CD14-positive monocyte (primary cell): ENCODE data around the gene HIVEP3. TPM values are rescaled to one million over a fixed set of nuclear protein-coding genes. Genes with fewer than 3 reads are reported as not detected.

Experiments used
- DNase-seq, 3 donors: peaks; one replicate each; pipeline ENCODE4 v3.0.0-alpha.2; 2011 to 2022
- H2AFZ ChIP-seq: 2 replicates; pipeline ENCODE4 v1.6.0; 2012; ENCODE audit warnings: mild to moderate bottlenecking, low read depth, low read length, inconsistent platforms; ENCODE audit not compliant: insufficient read depth, poor library complexity, severe bottlenecking
- H3K27ac ChIP-seq, 2 donors: 1 replicate in 1 of 2; 2 replicates in 1 of 2; pipeline ENCODE4 v1.5.1; 2012 to 2013; ENCODE audit warnings: low read length in 2 of 2, control low read depth in 1 of 2, inconsistent platforms in 1 of 2, low read depth in 1 of 2, mild to moderate bottlenecking in 1 of 2
- H3K27me3 ChIP-seq, 2 donors: one replicate each; pipeline versions ENCODE4 v1.6.0 to v1.6.1; 2011 to 2013; ENCODE audit warnings: low read length in 2 of 2; ENCODE audit not compliant: control insufficient read depth in 2 of 2, insufficient read depth in 2 of 2
- H3K36me3 ChIP-seq, 2 donors: replicated peaks in 1 of 2; 1 replicate in 1 of 2; 2 replicates in 1 of 2; pipeline versions ENCODE4 v1.5.1 to v1.6.1; 2012 to 2013; ENCODE audit warnings: low read length in 2 of 2, control low read depth in 1 of 2, inconsistent platforms in 1 of 2, mild to moderate bottlenecking in 1 of 2; ENCODE audit not compliant: insufficient read depth in 2 of 2, control insufficient read depth in 1 of 2
- H3K4me1 ChIP-seq, 2 donors: 1 replicate in 1 of 2; 2 replicates in 1 of 2; pipeline versions ENCODE4 v1.5.1 to v1.6.1; 2012 to 2013; ENCODE audit warnings: low read length in 2 of 2, control low read depth in 1 of 2, inconsistent platforms in 1 of 2, mild to moderate bottlenecking in 1 of 2, moderate library complexity in 1 of 2; ENCODE audit not compliant: insufficient read depth in 2 of 2, control insufficient read depth in 1 of 2
- H3K4me2 ChIP-seq: replicated peaks from 2 replicates; pipeline ENCODE3; 2012; ENCODE audit warnings: low read length, moderate library complexity, mild to moderate bottlenecking; ENCODE audit not compliant: poor library complexity, severe bottlenecking; ENCODE audit errors: extremely low read depth
- H3K4me3 ChIP-seq, 3 experiments: fragments of 200-600 bp in 1 of 3; sonication (generic) in 1 of 3; replicated peaks in 1 of 3; 1 replicate in 2 of 3; 2 replicates in 1 of 3; pipeline ENCODE4 v1.5.1; 2011 to 2013; ENCODE audit warnings: low read length in 3 of 3, mild to moderate bottlenecking in 3 of 3, control low read depth in 2 of 3, low read depth in 2 of 3, inconsistent platforms in 1 of 3, moderate library complexity in 1 of 3
- H3K79me2 ChIP-seq: 2 replicates; pipeline ENCODE4 v1.6.0; 2012; ENCODE audit warnings: mild to moderate bottlenecking, control low read depth, inconsistent platforms, low read length, moderate library complexity; ENCODE audit not compliant: insufficient read depth
- H3K9ac ChIP-seq: 2 replicates; pipeline ENCODE4 v1.6.0; 2017; ENCODE audit warnings: low read length, mild to moderate bottlenecking; ENCODE audit not compliant: insufficient read depth, poor library complexity, severe bottlenecking
- H3K9me3 ChIP-seq, 2 donors: replicated peaks in 1 of 2; 1 replicate in 1 of 2; 2 replicates in 1 of 2; pipeline versions ENCODE4 v1.5.1 to v1.6.1; 2012 to 2013; ENCODE audit warnings: low read length in 2 of 2, control low read depth in 1 of 2; ENCODE audit not compliant: control insufficient read depth in 1 of 2, insufficient read depth in 1 of 2
- H4K20me1 ChIP-seq: 2 replicates; pipeline ENCODE4 v1.6.0; 2012; ENCODE audit warnings: mild to moderate bottlenecking, low read length, control low read depth, moderate library complexity; ENCODE audit not compliant: insufficient read depth
- H3K27ac Mint-ChIP-seq, 7 donors: one replicate each; pipeline ENCODE4 v1.8.0; 2020; ENCODE audit warnings: mild to moderate bottlenecking in 7 of 7, mixed read lengths in 7 of 7, moderate library complexity in 6 of 7, inconsistent platforms in 2 of 7
- H3K27me3 Mint-ChIP-seq, 3 donors: one replicate each; pipeline ENCODE4 v1.8.0; 2021 to 2022; ENCODE audit warnings: low read depth in 3 of 3, mild to moderate bottlenecking in 3 of 3, mixed read lengths in 3 of 3, moderate library complexity in 3 of 3, inconsistent platforms in 1 of 3
- H3K36me3 Mint-ChIP-seq, 2 donors: one replicate each; pipeline ENCODE4 v1.8.0; 2020; ENCODE audit warnings: mixed read lengths in 2 of 2, inconsistent platforms in 1 of 2, mild to moderate bottlenecking in 1 of 2
- H3K4me1 Mint-ChIP-seq: one replicate; pipeline ENCODE4 v1.8.0; 2020; ENCODE audit warnings: mild to moderate bottlenecking, mixed read lengths
- H3K4me3 Mint-ChIP-seq, 2 donors: one replicate each; pipeline ENCODE4 v1.8.0; 2020; ENCODE audit warnings: mild to moderate bottlenecking in 2 of 2, mixed read lengths in 2 of 2, moderate library complexity in 1 of 2
- H3K9me3 Mint-ChIP-seq, 7 donors: one replicate each; pipeline ENCODE4 v1.8.0; 2020 to 2022; ENCODE audit warnings: mixed read lengths in 7 of 7, mild to moderate bottlenecking in 6 of 7, moderate library complexity in 6 of 7, inconsistent platforms in 2 of 7
- WGBS: methylation state at CpG from one replicate; pipeline ENCODE4 v1.1.5; 2013; ENCODE audit warnings: missing lambda C conversion rate; ENCODE audit not compliant: insufficient coverage; 5-methylcytosine and 5-hydroxymethylcytosine counted together
- intact Hi-C, 2 donors: fragments of 100-400 bp; cut with micrococcal nuclease; formaldehyde crosslinking; loops; one replicate each; pipeline versions ENCODE4 v1.15.0 to v1.15.1; 2023
- polyA plus RNA-seq, 3 donors: library from polyadenylated mRNA; depleted of rRNA in 1 of 3; unstranded in 2 of 3; stranded (reverse) in 1 of 3; fragments of 300-500 nt in 2 of 3; fragments of >200 nt in 1 of 3; fragmentation: Illumina TruSeq in 2 of 3; gene quantifications; 1 replicate in 2 of 3; 2 replicates in 1 of 3; pipeline ENCODE4 v1.2.3, GENCODE V29; 2012 to 2021
- TF ChIP-seq, protein P1 (sequence below): fragments of 200-600 bp; IDR thresholded peaks from one replicate; pipeline ENCODE4 v1.8.0; 2022; ENCODE audit warnings: antibody characterized with exemption, mild to moderate bottlenecking

HIVEP3 gene
- polyA plus RNA-seq, 3 donors = 1.2 to 3.7 (median 1.8) TPM

DNA sequence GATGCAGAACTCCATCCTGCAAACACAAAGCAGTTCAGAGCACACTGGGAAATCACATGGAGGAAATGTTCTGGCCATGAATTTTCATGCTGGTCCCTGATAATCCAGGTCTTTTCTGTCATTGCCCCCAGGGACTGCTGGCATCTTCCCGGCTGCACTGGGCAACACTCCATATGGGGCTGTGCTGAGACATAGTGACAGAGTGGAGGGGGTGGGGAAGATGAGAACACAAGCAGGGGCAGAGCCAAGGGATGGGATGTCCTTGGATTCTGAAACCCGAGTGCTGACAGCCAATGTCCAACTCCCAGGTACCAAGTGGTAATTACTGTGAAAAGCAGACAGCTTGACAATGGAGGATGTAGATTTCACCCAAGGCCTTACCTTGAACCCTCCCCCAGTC lies 185.7 kb downstream of the HIVEP3 start:
- H3K36me3 ChIP-seq = no peaks in the 10 kb centered on the region
- H3K4me2 ChIP-seq = no peak overlapping the region
- peaks cover 90% of the 10 kb centered on the region for H3K4me1 Mint-ChIP-seq
- no peaks in the 10 kb centered on the region for H4K20me1 ChIP-seq
- H3K79me2 ChIP-seq = peaks cover 2% of the 10 kb centered on the region
- H3K27ac Mint-ChIP-seq = no peak overlapping the region
- H3K4me3 Mint-ChIP-seq = no peak overlapping the region
- H3K9ac ChIP-seq = no peak overlapping the region
- H3K27ac ChIP-seq = no peak overlapping the region
- 82% methylated on average over 2 of the region's 2 CpGs for WGBS
- no peak for DNase-seq
- H3K9me3 ChIP-seq = peaks cover 0 to 4% of the 10 kb centered on the region in 2 donors
- no peak overlapping the region for H2AFZ ChIP-seq
- no peaks in the 10 kb centered on the region for H3K27me3 ChIP-seq
- H3K4me3 ChIP-seq = no peak overlapping the region
- H3K4me1 ChIP-seq = peaks cover 95 to 99% of the 10 kb centered on the region in 2 donors
- H3K36me3 Mint-ChIP-seq = peaks cover 12 to 15% of the 10 kb centered on the region in 2 donors
- H3K27me3 Mint-ChIP-seq = peaks cover 0 to 8% (median 2%) of the 10 kb centered on the region in 3 donors
- TF ChIP-seq, protein P1, sequence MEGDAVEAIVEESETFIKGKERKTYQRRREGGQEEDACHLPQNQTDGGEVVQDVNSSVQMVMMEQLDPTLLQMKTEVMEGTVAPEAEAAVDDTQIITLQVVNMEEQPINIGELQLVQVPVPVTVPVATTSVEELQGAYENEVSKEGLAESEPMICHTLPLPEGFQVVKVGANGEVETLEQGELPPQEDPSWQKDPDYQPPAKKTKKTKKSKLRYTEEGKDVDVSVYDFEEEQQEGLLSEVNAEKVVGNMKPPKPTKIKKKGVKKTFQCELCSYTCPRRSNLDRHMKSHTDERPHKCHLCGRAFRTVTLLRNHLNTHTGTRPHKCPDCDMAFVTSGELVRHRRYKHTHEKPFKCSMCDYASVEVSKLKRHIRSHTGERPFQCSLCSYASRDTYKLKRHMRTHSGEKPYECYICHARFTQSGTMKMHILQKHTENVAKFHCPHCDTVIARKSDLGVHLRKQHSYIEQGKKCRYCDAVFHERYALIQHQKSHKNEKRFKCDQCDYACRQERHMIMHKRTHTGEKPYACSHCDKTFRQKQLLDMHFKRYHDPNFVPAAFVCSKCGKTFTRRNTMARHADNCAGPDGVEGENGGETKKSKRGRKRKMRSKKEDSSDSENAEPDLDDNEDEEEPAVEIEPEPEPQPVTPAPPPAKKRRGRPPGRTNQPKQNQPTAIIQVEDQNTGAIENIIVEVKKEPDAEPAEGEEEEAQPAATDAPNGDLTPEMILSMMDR = no peak
- H3K9me3 Mint-ChIP-seq = peaks cover 0 to 14% (median 2%) of the 10 kb centered on the region in 7 donors
- intact Hi-C loops = loop anchor here in 1 of 2 donors (5.0 kb wide), 1 partner anchor 69 kb away; no protein-coding TSS in a partner anchor

DNA sequence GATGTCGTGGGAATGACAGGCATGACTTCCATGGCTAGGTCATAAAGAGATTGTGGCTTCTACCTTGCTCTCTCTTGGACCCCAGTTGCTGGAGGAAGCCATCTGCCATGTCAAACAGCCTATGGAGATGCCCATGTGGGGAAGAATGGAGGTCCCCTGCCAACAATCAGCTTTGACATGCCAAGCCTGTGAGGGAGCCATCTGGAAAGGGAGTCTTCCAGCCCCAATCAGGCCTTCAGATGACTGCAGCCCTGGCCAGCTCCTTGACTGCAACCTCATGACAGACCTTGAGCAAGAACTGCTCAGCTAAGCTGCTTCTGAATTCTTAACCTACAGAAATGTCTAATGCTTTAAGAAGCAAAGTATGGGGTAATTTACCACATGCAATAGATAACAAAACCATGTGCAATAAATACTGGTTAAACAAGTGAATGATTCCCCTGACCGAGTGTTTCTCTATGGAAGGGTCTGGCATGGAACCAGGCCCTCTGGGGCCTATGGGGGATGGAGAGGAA lies 187.1 kb downstream of the HIVEP3 start:
- peak overlapping the region in 1 of 2 donors; percentile 5 for H3K4me3 Mint-ChIP-seq
- Histone ChIP-seq H3K27ac (peak overlapping the region in 1 of 2 donors; percentile 5), H4K20me1 (no peaks in the 10 kb centered on the region), H3K9ac (no peak overlapping the region), H3K4me3 (no peak overlapping the region), H3K27me3 (no peaks in the 10 kb centered on the region), H3K4me1 (peaks cover 95 to 99% of the 10 kb centered on the region in 2 donors), H3K4me2 (no peak overlapping the region), H3K36me3 (no peaks in the 10 kb centered on the region), H2AFZ (no peak overlapping the region), H3K79me2 (no peaks in the 10 kb centered on the region), H3K9me3 (peaks cover 0 to 4% of the 10 kb centered on the region in 2 donors)
- H3K27ac Mint-ChIP-seq = peak overlapping the region in 2 of 7 donors; percentile 57 to 99
- DNase-seq = no peak
- H3K4me1 Mint-ChIP-seq = peaks cover 90% of the 10 kb centered on the region
- H3K27me3 Mint-ChIP-seq = peaks cover 0 to 5% (median 2%) of the 10 kb centered on the region in 3 donors
- TF ChIP-seq, protein P1 = no peak
- intact Hi-C loops = loop anchor here in 1 of 2 donors (5.0 kb wide), 1 partner anchor 71 kb away; no protein-coding TSS in a partner anchor
- H3K36me3 Mint-ChIP-seq = peaks cover 6 to 9% of the 10 kb centered on the region in 2 donors
- H3K9me3 Mint-ChIP-seq = peaks cover 0 to 14% (median 2%) of the 10 kb centered on the region in 7 donors
- WGBS = 83% methylated on average over 2 of the region's 2 CpGs
